HUES48 (cell line): ENCODE results near the gene LSG1.
"Not testable (repeated sequence)": the region's sequence is repeated elsewhere in the genome, so short reads cannot be mapped to it uniquely, and the experiment has no call there.

Experiments used
- H3K27ac ChIP-seq: one replicate; pipeline ENCODE4 v1.7.0; 2013; ENCODE audit warnings: low read depth, low read length, inconsistent platforms
- H3K27me3 ChIP-seq: 2 replicates; pipeline ENCODE4 v1.6.1; 2013; ENCODE audit warnings: mild to moderate bottlenecking, low read length; ENCODE audit not compliant: control insufficient read depth, insufficient read depth
- H3K36me3 ChIP-seq: 2 replicates; pipeline ENCODE4 v1.6.1; 2013; ENCODE audit warnings: low read length; ENCODE audit not compliant: control insufficient read depth, insufficient read depth
- H3K4me1 ChIP-seq: 2 replicates; pipeline ENCODE4 v1.6.1; 2013; ENCODE audit warnings: mild to moderate bottlenecking, low read length; ENCODE audit not compliant: control insufficient read depth, insufficient read depth
- H3K4me3 ChIP-seq: 2 replicates; pipeline ENCODE4 v1.5.1; 2013; ENCODE audit warnings: mild to moderate bottlenecking, low read depth, low read length
- H3K9ac ChIP-seq: 2 replicates; pipeline ENCODE4 v1.6.1; 2013; ENCODE audit warnings: mild to moderate bottlenecking, low read depth, low read length, moderate library complexity
- H3K9me3 ChIP-seq: 2 replicates; pipeline ENCODE4 v1.6.1; 2013; ENCODE audit warnings: low read length; ENCODE audit not compliant: control insufficient read depth, insufficient read depth

Gene LSG1

GRCh38 chr3:194631696-194632095 lies 40.3 kb downstream of the LSG1 start:
- Histone ChIP-seq H3K4me1 (peaks cover 4% of the 10 kb centered on the region; the same call in 1 of the 2 replicates), H3K27ac (no peak overlapping the region), H3K36me3 (peaks cover 24% of the 10 kb centered on the region), H3K9ac (no peak overlapping the region), H3K9me3 (peaks cover 4% of the 10 kb centered on the region; the same call in 1 of the 2 replicates), H3K4me3 (no peak overlapping the region), H3K27me3 (no peaks in the 10 kb centered on the region)

- H3K27ac ChIP-seq, H3K4me1 ChIP-seq, H3K27me3 ChIP-seq, H3K9me3 ChIP-seq, H3K9ac ChIP-seq, H3K4me3 ChIP-seq: not testable (repeated sequence)
- H3K36me3 ChIP-seq = peaks cover 32% of the 10 kb centered on the region
Measured at GRCh38 chr3:194630681-194631080, 41.3 kb downstream of the LSG1 start.

- peaks cover 27% of the 10 kb centered on the region for H3K36me3 ChIP-seq
- no peak overlapping the region for H3K27ac ChIP-seq
- H3K4me3 ChIP-seq = no peak overlapping the region
- peaks cover 4% of the 10 kb centered on the region; the same call in 1 of the 2 replicates for H3K9me3 ChIP-seq
- H3K27me3 ChIP-seq = no peaks in the 10 kb centered on the region
- no peak overlapping the region for H3K9ac ChIP-seq
- no peaks in the 10 kb centered on the region for H3K4me1 ChIP-seq
Measured at GRCh38 chr3:194624956-194625355, 47.0 kb downstream of the LSG1 start.

- H3K9ac ChIP-seq = no peak overlapping the region
- no peak overlapping the region for H3K27ac ChIP-seq
- H3K27me3 ChIP-seq = no peaks in the 10 kb centered on the region
- H3K36me3 ChIP-seq = peaks cover 24% of the 10 kb centered on the region
- H3K4me3 ChIP-seq = no peak overlapping the region
- H3K4me1 ChIP-seq = no peaks in the 10 kb centered on the region
- no peaks in the 10 kb centered on the region for H3K9me3 ChIP-seq
Measured at GRCh38 chr3:194623449-194624290, 48.3 kb downstream of the LSG1 start.

- no peak overlapping the region for H3K27ac ChIP-seq
- H3K9ac ChIP-seq = no peak overlapping the region
- H3K9me3 ChIP-seq = no peaks in the 10 kb centered on the region
- no peaks in the 10 kb centered on the region for H3K27me3 ChIP-seq
- H3K36me3 ChIP-seq = peaks cover 18% of the 10 kb centered on the region
- no peaks in the 10 kb centered on the region for H3K4me1 ChIP-seq
- no peak overlapping the region for H3K4me3 ChIP-seq
Measured at GRCh38 chr3:194622621-194623340, 49.2 kb downstream of the LSG1 start.

- Histone ChIP-seq H3K27me3 (no peaks in the 10 kb centered on the region), H3K4me1 (no peaks in the 10 kb centered on the region), H3K9me3 (no peaks in the 10 kb centered on the region), H3K4me3 (no peak overlapping the region), H3K36me3 (peaks cover 13% of the 10 kb centered on the region), H3K27ac (no peak overlapping the region), H3K9ac (no peak overlapping the region)
Measured at GRCh38 chr3:194621947-194622346, 50.0 kb downstream of the LSG1 start.

- Histone ChIP-seq H3K36me3 (peaks cover 9% of the 10 kb centered on the region), H3K9me3 (no peaks in the 10 kb centered on the region), H3K27me3 (no peaks in the 10 kb centered on the region), H3K4me1 (no peaks in the 10 kb centered on the region), H3K9ac (no peak overlapping the region), H3K27ac (no peak overlapping the region), H3K4me3 (no peak overlapping the region)
Measured at GRCh38 chr3:194620196-194620595, 51.8 kb downstream of the LSG1 start.

GRCh38 chr3:194619741-194620140 lies 52.2 kb downstream of the LSG1 start:
- Histone ChIP-seq H3K4me3 (no peak overlapping the region), H3K36me3 (peaks cover 10% of the 10 kb centered on the region), H3K9ac (no peak overlapping the region), H3K27me3 (no peaks in the 10 kb centered on the region), H3K9me3 (no peaks in the 10 kb centered on the region), H3K4me1 (no peaks in the 10 kb centered on the region), H3K27ac (no peak overlapping the region)

- Histone ChIP-seq H3K4me3 (no peak overlapping the region), H3K9me3 (no peaks in the 10 kb centered on the region), H3K36me3 (peaks cover 13% of the 10 kb centered on the region), H3K27ac (no peak overlapping the region), H3K9ac (no peak overlapping the region), H3K4me1 (no peaks in the 10 kb centered on the region), H3K27me3 (no peaks in the 10 kb centered on the region)
Measured at GRCh38 chr3:194618858-194619608, 53.0 kb downstream of the LSG1 start.

GRCh38 chr3:194617827-194618226 lies 54.2 kb downstream of the LSG1 start:
- Histone ChIP-seq H3K27ac (no peak overlapping the region), H3K9ac (no peak overlapping the region), H3K36me3 (peaks cover 13% of the 10 kb centered on the region; the same call in 1 of the 2 replicates), H3K4me1 (no peaks in the 10 kb centered on the region), H3K9me3 (no peaks in the 10 kb centered on the region), H3K27me3 (no peaks in the 10 kb centered on the region), H3K4me3 (no peak overlapping the region)
